Chondrocyte (in vitro differentiated cells): Measurements from ENCODE around the gene NFE2L2. TPM values are rescaled to one million over a fixed set of nuclear protein-coding genes. Genes with fewer than 3 reads are reported as not detected.
A peak's percentile ranks its signal among the peaks of the same experiment; 100 is the strongest.

Experiments
- DNase-seq: peaks from one replicate; pipeline ENCODE4 v3.0.0; 2021; ENCODE audit warnings: mixed read lengths, low spot score
- H3K27ac Mint-ChIP-seq: one replicate; pipeline ENCODE4 v1.8.0; 2021; ENCODE audit warnings: mild to moderate bottlenecking, moderate library complexity, mixed read lengths; ENCODE audit not compliant: unreplicated experiment
- H3K27me3 Mint-ChIP-seq: 2 replicates; pipeline ENCODE4 v1.8.0; 2021; ENCODE audit warnings: low read depth, mixed read lengths
- H3K36me3 Mint-ChIP-seq: 2 replicates; pipeline ENCODE4 v1.8.0; 2021; ENCODE audit warnings: low read depth, mixed read lengths
- H3K4me1 Mint-ChIP-seq: 2 replicates; pipeline ENCODE4 v1.8.0; 2021; ENCODE audit warnings: low read depth, mild to moderate bottlenecking, mixed read lengths
- H3K4me3 Mint-ChIP-seq: one replicate; pipeline ENCODE4 v1.8.0; 2021; ENCODE audit warnings: mild to moderate bottlenecking, moderate library complexity, mixed read lengths; ENCODE audit not compliant: unreplicated experiment
- H3K9me3 Mint-ChIP-seq: 2 replicates; pipeline ENCODE4 v1.8.0; 2021; ENCODE audit warnings: low read depth, mixed read lengths
- total RNA-seq: library from RNA; stranded (reverse); gene quantifications from 3 replicates; pipeline ENCODE4 v1.2.1, GENCODE V29; 2021
- TF ChIP-seq, protein P1 (sequence below): fragments of 200-600 bp; sonication (generic); IDR thresholded peaks from 2 replicates; pipeline ENCODE4 v1.5.0; 2021; ENCODE audit warnings: antibody characterized with exemption, mild to moderate bottlenecking, moderate library complexity

The NFE2L2 gene
- total RNA-seq, 1 donor from 2014 or later, result 86.8 TPM

DNA sequence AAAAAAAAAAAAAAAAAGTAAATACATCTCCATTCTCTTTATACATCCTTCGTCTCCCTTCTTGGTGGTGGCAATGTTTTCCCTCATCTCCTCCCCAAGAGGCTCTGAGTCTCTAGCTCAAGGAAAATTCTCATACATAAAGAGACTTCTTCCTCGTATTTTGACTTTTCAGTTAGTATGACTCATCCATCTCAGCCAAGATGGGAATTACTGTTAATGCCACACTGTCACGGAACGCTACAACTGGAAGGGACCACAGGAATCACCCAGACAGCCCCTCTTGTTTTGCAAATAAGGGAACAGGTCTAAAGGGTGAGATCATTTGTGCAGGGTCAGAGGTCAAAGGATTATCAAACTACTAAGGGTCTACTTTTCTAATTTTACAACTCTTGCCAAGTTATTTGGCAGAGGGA, 19.5 kb downstream of the NFE2L2 start:
- Mint-ChIP-seq H3K4me1 (peaks cover 80% of the 10 kb centered on the region), H3K4me3 (no peak overlapping the region), H3K36me3 (peaks cover 3% of the 10 kb centered on the region), H3K27me3 (no peaks in the 10 kb centered on the region), H3K27ac (peak overlapping the region; percentile 99), H3K9me3 (no peaks in the 10 kb centered on the region)
- no peak for DNase-seq
- TF ChIP-seq, protein P1, sequence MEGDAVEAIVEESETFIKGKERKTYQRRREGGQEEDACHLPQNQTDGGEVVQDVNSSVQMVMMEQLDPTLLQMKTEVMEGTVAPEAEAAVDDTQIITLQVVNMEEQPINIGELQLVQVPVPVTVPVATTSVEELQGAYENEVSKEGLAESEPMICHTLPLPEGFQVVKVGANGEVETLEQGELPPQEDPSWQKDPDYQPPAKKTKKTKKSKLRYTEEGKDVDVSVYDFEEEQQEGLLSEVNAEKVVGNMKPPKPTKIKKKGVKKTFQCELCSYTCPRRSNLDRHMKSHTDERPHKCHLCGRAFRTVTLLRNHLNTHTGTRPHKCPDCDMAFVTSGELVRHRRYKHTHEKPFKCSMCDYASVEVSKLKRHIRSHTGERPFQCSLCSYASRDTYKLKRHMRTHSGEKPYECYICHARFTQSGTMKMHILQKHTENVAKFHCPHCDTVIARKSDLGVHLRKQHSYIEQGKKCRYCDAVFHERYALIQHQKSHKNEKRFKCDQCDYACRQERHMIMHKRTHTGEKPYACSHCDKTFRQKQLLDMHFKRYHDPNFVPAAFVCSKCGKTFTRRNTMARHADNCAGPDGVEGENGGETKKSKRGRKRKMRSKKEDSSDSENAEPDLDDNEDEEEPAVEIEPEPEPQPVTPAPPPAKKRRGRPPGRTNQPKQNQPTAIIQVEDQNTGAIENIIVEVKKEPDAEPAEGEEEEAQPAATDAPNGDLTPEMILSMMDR, result no peak

DNA sequence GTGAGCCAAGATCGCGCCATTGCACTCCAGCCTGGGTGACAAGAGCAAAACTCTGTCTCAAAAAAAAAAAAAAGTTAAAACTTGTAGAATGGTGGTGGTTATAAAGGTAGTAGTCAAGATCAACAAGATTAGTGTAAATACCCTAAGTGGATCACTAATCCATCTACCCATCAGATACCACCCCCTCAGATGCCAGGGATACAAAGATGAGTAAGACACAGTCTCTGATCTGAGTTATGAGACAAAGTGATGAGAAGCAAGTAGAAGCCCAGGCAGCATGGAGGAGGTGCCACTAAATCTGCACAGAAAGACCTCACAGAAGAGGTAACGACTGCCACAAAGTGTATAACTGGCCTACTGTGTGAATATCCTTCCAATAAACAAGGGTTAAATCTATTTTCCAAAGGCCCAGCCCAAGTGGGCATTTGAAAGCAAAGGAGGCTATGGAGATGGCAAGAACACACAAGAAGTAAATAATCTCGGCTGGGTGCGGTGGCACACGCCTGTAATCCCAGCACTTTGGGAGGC, 20.2 kb downstream of the NFE2L2 start:
- peaks cover 85% of the 10 kb centered on the region for H3K4me1 Mint-ChIP-seq
- DNase-seq, result no peak
- TF ChIP-seq, protein P1, result no peak
- no peaks in the 10 kb centered on the region for H3K9me3 Mint-ChIP-seq
- no peaks in the 10 kb centered on the region for H3K27me3 Mint-ChIP-seq
- peak overlapping the region; percentile 99 for H3K27ac Mint-ChIP-seq
- peaks cover 4% of the 10 kb centered on the region for H3K36me3 Mint-ChIP-seq
- no peak overlapping the region for H3K4me3 Mint-ChIP-seq

DNA sequence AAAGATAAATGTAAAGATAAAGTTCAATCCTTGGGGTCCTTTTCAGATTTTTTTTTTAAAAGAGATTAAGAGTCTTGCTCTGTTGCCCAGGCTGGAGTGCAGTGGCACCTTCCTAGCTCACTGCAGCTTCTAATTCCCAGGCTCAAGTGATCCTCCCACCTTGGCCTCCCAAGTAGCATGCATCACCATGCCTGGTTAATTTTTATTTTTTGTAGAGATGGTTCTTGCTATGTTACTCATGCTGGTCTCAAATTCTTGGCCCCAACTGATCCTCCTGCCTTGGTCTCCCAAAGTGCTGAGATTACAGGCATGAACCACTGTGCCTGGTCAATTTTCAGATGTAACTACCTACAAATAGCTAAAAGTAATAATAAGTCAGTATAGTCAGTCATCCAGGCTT, 21.1 kb downstream of the NFE2L2 start:
- no peaks in the 10 kb centered on the region for H3K27me3 Mint-ChIP-seq
- peak overlapping the region; percentile 99 for H3K27ac Mint-ChIP-seq
- no peak for DNase-seq
- peak overlapping the region; percentile 46 for H3K4me3 Mint-ChIP-seq
- H3K4me1 Mint-ChIP-seq, result peaks cover 89% of the 10 kb centered on the region
- TF ChIP-seq, protein P1, result no peak
- no peaks in the 10 kb centered on the region for H3K9me3 Mint-ChIP-seq
- peaks cover 1% of the 10 kb centered on the region for H3K36me3 Mint-ChIP-seq

GRCh38 chr2:177243073-177243472, 21.5 kb downstream of the NFE2L2 start:
- DNase-seq, result no peak
- TF ChIP-seq, protein P1, result no peak

GRCh38 chr2:177242121-177242987, 22.2 kb downstream of the NFE2L2 start:
- TF ChIP-seq, protein P1, result no peak
- Mint-ChIP-seq H3K4me1 (peaks cover 94% of the 10 kb centered on the region), H3K27me3 (no peaks in the 10 kb centered on the region), H3K4me3 (peak overlapping the region; percentile 46), H3K27ac (peak overlapping the region; percentile 99), H3K9me3 (no peaks in the 10 kb centered on the region), H3K36me3 (peaks cover 1% of the 10 kb centered on the region)
- DNase-seq, result no peak

More at GRCh38 chr2:177243073-177243472, 21.5 kb downstream of the NFE2L2 start:
- H3K4me3 Mint-ChIP-seq, result peak overlapping the region; percentile 46
- peaks cover 1% of the 10 kb centered on the region for H3K36me3 Mint-ChIP-seq
- no peaks in the 10 kb centered on the region for H3K27me3 Mint-ChIP-seq
- peaks cover 93% of the 10 kb centered on the region for H3K4me1 Mint-ChIP-seq
- no peaks in the 10 kb centered on the region for H3K9me3 Mint-ChIP-seq
- H3K27ac Mint-ChIP-seq, result peak overlapping the region; percentile 99
